Ovary (tissue), 3 donors: ENCODE data around the gene TENM4.

Experiments used
- CTCF ChIP-seq, 3 donors: fragments of 450-650 bp in 2 of 3; fragments of 200-600 bp in 1 of 3; IDR thresholded peaks; one replicate each; pipeline versions ENCODE4 v1.5.1 to v1.8.0; 2016 to 2022; ENCODE audit warnings: antibody characterized with exemption in 3 of 3, mild to moderate bottlenecking in 1 of 3
- POLR2A ChIP-seq: fragments of 450-650 bp; IDR thresholded peaks from one replicate; pipeline ENCODE4 v1.6.1; 2017; ENCODE audit warnings: antibody characterized with exemption, mild to moderate bottlenecking, moderate library complexity
- donor health status: DM: no; HTN: no; CAD: no.

- TF ChIP-seq CTCF (IDR thresholded peaks at IDR 0.05) (no peak), POLR2A (no peak)
Measured at GRCh38 chr11:78711735-78712134, 729.1 kb downstream of the TENM4 start.
